DMS114 treated with DMSO at 0.1 percent for 48 hours (cell line): ENCODE results near the gene CAPN7.

Experiments used
- DNase-seq: peaks from one replicate; lab custom pipeline; 2025; ENCODE audit not compliant: unreplicated experiment; lab: John Stamatoyannopoulos, UW

Gene CAPN7

GRCh38 chr3:15243822-15244482 lies 37.9 kb downstream of the CAPN7 start:
- DNase-seq: no peak

- DNase-seq: no peak
Measured at GRCh38 chr3:15246186-15246585, 40.1 kb downstream of the CAPN7 start.

GRCh38 chr3:15253023-15253697 lies 47.1 kb downstream of the CAPN7 start:
- no peak for DNase-seq

GRCh38 chr3:15255215-15255614 lies 49.2 kb downstream of the CAPN7 start:
- no peak for DNase-seq

GRCh38 chr3:15256861-15257341 lies 50.9 kb downstream of the CAPN7 start:
- no peak for DNase-seq

- DNase-seq: no peak
Measured at GRCh38 chr3:15258720-15259119, 52.7 kb downstream of the CAPN7 start.

GRCh38 chr3:15260531-15260930 lies 54.5 kb downstream of the CAPN7 start:
- DNase-seq: no peak

- no peak for DNase-seq
Measured at GRCh38 chr3:15261274-15261673, 55.2 kb downstream of the CAPN7 start.

- no peak for DNase-seq
Measured at GRCh38 chr3:15262021-15262420, 56.0 kb downstream of the CAPN7 start.

GRCh38 chr3:15263120-15263519 lies 57.1 kb downstream of the CAPN7 start:
- no peak for DNase-seq

GRCh38 chr3:15263926-15264325 lies 57.9 kb downstream of the CAPN7 start:
- DNase-seq: no peak

- no peak for DNase-seq
Measured at GRCh38 chr3:15264486-15264885, 58.4 kb downstream of the CAPN7 start.

GRCh38 chr3:15265655-15266509 lies 59.8 kb downstream of the CAPN7 start:
- no peak for DNase-seq

- DNase-seq: no peak
Measured at GRCh38 chr3:15266510-15267376, 60.7 kb downstream of the CAPN7 start.

GRCh38 chr3:15267502-15267901 lies 61.5 kb downstream of the CAPN7 start:
- no peak for DNase-seq

GRCh38 chr3:15268033-15268631 lies 62.1 kb downstream of the CAPN7 start:
- peak; percentile 59 for DNase-seq

GRCh38 chr3:15269091-15269989 lies 63.3 kb downstream of the CAPN7 start:
- no peak for DNase-seq

- no peak for DNase-seq
Measured at GRCh38 chr3:15271030-15271429, 65.0 kb downstream of the CAPN7 start.

- no peak for DNase-seq
Measured at GRCh38 chr3:15271785-15272381, 65.8 kb downstream of the CAPN7 start.
